SU-DHL-6 (cell line): Measurements from ENCODE around the gene TSPAN18.

ENCODE experiments used
- CTCF ChIP-seq: fragments of 200-600 bp; sonication (generic); IDR thresholded peaks from one replicate; pipeline ENCODE4 v1.5.1; 2017; ENCODE audit warnings: antibody characterized with exemption, mild to moderate bottlenecking, low read length, moderate library complexity; ENCODE audit not compliant: insufficient read depth, poor library complexity, severe bottlenecking
- EZH2phosphoT487 ChIP-seq: fragments of 200-600 bp; sonication (generic), shearing (Covaris generic); conservative IDR thresholded peaks from 2 replicates; pipeline ENCODE4 v1.6.1; 2018; ENCODE audit warnings: mild to moderate bottlenecking, antibody characterized with exemption, low read length, moderate library complexity, mixed read lengths

GRCh38 chr11:44920451-44920850 is 193.7 kb downstream of the TSPAN18 start:
- TF ChIP-seq CTCF = no peak
- no peak for TF ChIP-seq EZH2phosphoT487
